Measurements from ENCODE around the gene ZSCAN5C. TPM values are rescaled to one million over a fixed set of nuclear protein-coding genes. Genes with fewer than 3 reads are reported as not detected.
"Not testable (repeated sequence)": the region's sequence is repeated elsewhere in the genome, so short reads cannot be mapped to it uniquely, and the experiment has no call there.

ZSCAN5C gene
- total and polyA plus RNA-seq, 2 donors (not counting 1 experiment from before 2014, with no cell fraction given): not detected

- intact Hi-C loops (cut with micrococcal nuclease): no loop called here
- no peaks in the 10 kb centered on the region for H3K4me1 Mint-ChIP-seq
These were observed 7.0 kb downstream of the ZSCAN5C start for GRCh38 chr19:56209091-56209490.

GRCh38 chr19:56210036-56210435 is 8.0 kb downstream of the ZSCAN5C start:
- H3K9ac ChIP-seq (ENCODE audit: low read length); H3K79me2 ChIP-seq (ENCODE audit: control insufficient read depth, insufficient read depth, low read length); H3K4me3 ChIP-seq (ENCODE audit: control extremely low read depth in 1 of 5, extremely low read depth in 1 of 5, insufficient read depth in 1 of 5, low read depth in 2 of 5, low read length in 4 of 5); H3K9me3 Mint-ChIP-seq (ENCODE audit: insufficient read depth); CTCF ChIA-PET; H3K27ac ChIP-seq (ENCODE audit: low read length in 2 of 2); H2AFZ ChIP-seq (ENCODE audit: insufficient read depth, low read depth, low read length, poor library complexity, severe bottlenecking); DNase-seq; POLR2A ChIA-PET; H3K4me1 ChIP-seq (ENCODE audit: control insufficient read depth in 2 of 2, insufficient read depth in 2 of 2, low read length in 2 of 2); H3K4me2 ChIP-seq (replicated peaks; ENCODE audit: low read depth, low read length, poor library complexity, severe bottlenecking); H3K4me3 Mint-ChIP-seq; H3K27me3 ChIP-seq (replicated peaks in 1 of 4; ENCODE audit: control extremely low read depth in 1 of 4, control insufficient read depth in 3 of 4, insufficient read depth in 4 of 4, low read length in 3 of 4); ATAC-seq (ENCODE audit: low read depth); H3K36me3 ChIP-seq (replicated peaks in 1 of 2; ENCODE audit: control extremely low read depth in 1 of 2, control insufficient read depth in 1 of 2, extremely low read depth in 1 of 2, insufficient read depth in 2 of 2, low read length in 1 of 2); H3K4me1 Mint-ChIP-seq; intact Hi-C loops (cut with micrococcal nuclease); H3K9me3 ChIP-seq (ENCODE audit: control extremely low read depth in 1 of 3, control insufficient read depth in 2 of 3, insufficient read depth in 1 of 3, low read length in 2 of 3); H4K20me1 ChIP-seq (ENCODE audit: control insufficient read depth, insufficient read depth, low read length, poor library complexity, severe bottlenecking); H3K27ac Mint-ChIP-seq: not testable (repeated sequence)
- 93% methylated on average over 2 of the region's 9 CpGs for WGBS (ENCODE audit: insufficient coverage)
- peaks cover 16% of the 10 kb centered on the region for H3K27me3 Mint-ChIP-seq

More at GRCh38 chr19:56209091-56209490, 7.0 kb downstream of the ZSCAN5C start:
- Mint-ChIP-seq H3K27ac (no peak overlapping the region), H3K27me3 (peaks cover 16% of the 10 kb centered on the region), H3K4me3 (no peak overlapping the region), H3K9me3 (ENCODE audit: insufficient read depth) (no peaks in the 10 kb centered on the region)
- TF ChIP-seq EZH2 (IDR thresholded peaks at IDR 0.05; ENCODE audit: borderline replicate concordance, insufficient read depth, low read depth, low read length, poor library complexity, severe bottlenecking): no peak
- TF ChIP-seq CTCF (IDR thresholded peaks at IDR 0.05): no peak
- Histone ChIP-seq H3K4me2 (replicated peaks; ENCODE audit: low read depth, low read length, poor library complexity, severe bottlenecking) (no peak overlapping the region), H3K9ac (ENCODE audit: low read length) (no peak overlapping the region), H3K4me3 (ENCODE audit: control extremely low read depth in 1 of 5, extremely low read depth in 1 of 5, insufficient read depth in 1 of 5, low read depth in 2 of 5, low read length in 4 of 5) (no peak overlapping the region), H3K27me3 (replicated peaks in 1 of 4; ENCODE audit: control extremely low read depth in 1 of 4, control insufficient read depth in 3 of 4, insufficient read depth in 4 of 4, low read length in 3 of 4) (no peaks in the 10 kb centered on the region), H3K4me1 (ENCODE audit: control insufficient read depth in 2 of 2, insufficient read depth in 2 of 2, low read length in 2 of 2) (no peaks in the 10 kb centered on the region), H3K9me3 (ENCODE audit: control extremely low read depth in 1 of 3, control insufficient read depth in 2 of 3, insufficient read depth in 1 of 3, low read length in 2 of 3) (no peaks in the 10 kb centered on the region), H3K79me2 (ENCODE audit: control insufficient read depth, insufficient read depth, low read length) (no peaks in the 10 kb centered on the region), H2AFZ (ENCODE audit: insufficient read depth, low read depth, low read length, poor library complexity, severe bottlenecking) (no peak overlapping the region), H4K20me1 (ENCODE audit: control insufficient read depth, insufficient read depth, low read length, poor library complexity, severe bottlenecking) (no peaks in the 10 kb centered on the region), H3K36me3 (replicated peaks in 1 of 2; ENCODE audit: control extremely low read depth in 1 of 2, control insufficient read depth in 1 of 2, extremely low read depth in 1 of 2, insufficient read depth in 2 of 2, low read length in 1 of 2) (no peaks in the 10 kb centered on the region), H3K27ac (ENCODE audit: low read length in 2 of 2) (no peak overlapping the region)
- ChIA-PET CTCF (no interaction called here), POLR2A (no interaction called here)
- DNase-seq: no peak
- ATAC-seq (ENCODE audit: low read depth): no peak
- WGBS (ENCODE audit: insufficient coverage): 100% methylated on average over 7 of the region's 12 CpGs

Data from B cell (primary cell).